ENCODE data around the gene LDHB. TPM values are rescaled to one million over a fixed set of nuclear protein-coding genes. Genes with fewer than 3 reads are reported as not detected.

Gene LDHB
- total and polyA plus RNA-seq, 9 of the 15 experiments (the other 6 are each of a cell fraction or from before 2014, with no cell fraction given): 743 to 2,680 (median 968) TPM

GRCh38 chr12:21600196-21600595 is 57.4 kb downstream of the LDHB start:
- Histone ChIP-seq H3K27ac (ENCODE audit: extremely low read depth, low read depth, low read length) (no peak overlapping the region), H3K36me3 (ENCODE audit: control insufficient read depth, insufficient read depth, low read length) (no peaks in the 10 kb centered on the region), H3K4me2 (ENCODE audit: insufficient read depth, low read length) (no peak overlapping the region), H3K9me1 (ENCODE audit: control insufficient read depth, insufficient read depth, low read length) (no peaks in the 10 kb centered on the region), H3K27me3 (ENCODE audit: control insufficient read depth in 2 of 2, insufficient read depth in 2 of 2, low read length in 2 of 2) (no peaks in the 10 kb centered on the region), H3K9ac (ENCODE audit: insufficient read depth in 1 of 2, low read depth in 2 of 2, low read length in 2 of 2) (no peak overlapping the region), H3K4me3 (no peak overlapping the region), H3K9me3 (replicated peaks; ENCODE audit: control insufficient read depth, insufficient read depth, low read depth, low read length) (no peaks in the 10 kb centered on the region), H3K79me2 (ENCODE audit: control insufficient read depth, insufficient read depth, low read length) (no peaks in the 10 kb centered on the region), H2AFZ (ENCODE audit: low read depth, low read length) (no peak overlapping the region), H3K4me1 (replicated peaks in 1 of 2; ENCODE audit: control insufficient read depth in 2 of 2, insufficient read depth in 2 of 2, low read length in 2 of 2) (no peaks in the 10 kb centered on the region), H4K20me1 (replicated peaks; ENCODE audit: control insufficient read depth, insufficient read depth, low read length) (no peaks in the 10 kb centered on the region)
- no peak for DNase-seq (ENCODE audit: extremely low read depth in 1 of 4, low spot score in 3 of 4)
- in situ Hi-C loops (cut with MboI) (no loop called here), intact Hi-C loops (cut with micrococcal nuclease) (no loop called here)
- ChIA-PET CTCF (ENCODE audit: low intra/inter-chr PET ratio) (no interaction called here), POLR2A (no interaction called here)
- WGBS (ENCODE audit: insufficient coverage, low coverage, missing lambda C conversion rate): 1% methylated on average over 5 of the region's 5 CpGs
- FAIRE-seq: no peak
- no peak for ATAC-seq
- no TSS peak for BruUV-seq (replicated peaks)
- TF ChIP-seq NUFIP1 (IDR thresholded peaks at IDR 0.05; ENCODE audit: partially characterized antibody) (no peak), GTF3C2 (IDR thresholded peaks at IDR 0.05; ENCODE audit: borderline replicate concordance, extremely low read depth, insufficient read length) (no peak), ARID3A (IDR thresholded peaks at IDR 0.05; ENCODE audit: borderline replicate concordance, low read depth, low read length) (no peak), PRMT5 (CRISPR knock-in tag; IDR thresholded peaks at IDR 0.05) (no peak), FIP1L1 (IDR thresholded peaks at IDR 0.05; ENCODE audit: low read depth, low read length, poor library complexity, severe bottlenecking) (no peak), ZC3H4 (CRISPR knock-in tag; IDR thresholded peaks at IDR 0.05; ENCODE audit: borderline replicate concordance) (no peak), SMARCB1 (IDR thresholded peaks at IDR 0.05; ENCODE audit: insufficient read length, low read depth) (no peak), ZBTB43 (CRISPR knock-in tag; IDR thresholded peaks at IDR 0.05) (no peak), ILK (tag; IDR thresholded peaks at IDR 0.05; ENCODE audit: borderline replicate concordance, low read depth) (no peak), BRD9 (IDR thresholded peaks at IDR 0.05; ENCODE audit: low read depth, partially characterized antibody) (no peak), ZNF41 (CRISPR knock-in tag; conservative IDR thresholded peaks at IDR 0.05) (no peak), KAT8 (IDR thresholded peaks at IDR 0.05; ENCODE audit: low read depth) (no peak), EGR1 (conservative IDR thresholded peaks at IDR 0.05) (no peak), TFAM (CRISPR knock-in tag; conservative IDR thresholded peaks at IDR 0.05) (no peak)
- TF ChIP-seq, protein P1, sequence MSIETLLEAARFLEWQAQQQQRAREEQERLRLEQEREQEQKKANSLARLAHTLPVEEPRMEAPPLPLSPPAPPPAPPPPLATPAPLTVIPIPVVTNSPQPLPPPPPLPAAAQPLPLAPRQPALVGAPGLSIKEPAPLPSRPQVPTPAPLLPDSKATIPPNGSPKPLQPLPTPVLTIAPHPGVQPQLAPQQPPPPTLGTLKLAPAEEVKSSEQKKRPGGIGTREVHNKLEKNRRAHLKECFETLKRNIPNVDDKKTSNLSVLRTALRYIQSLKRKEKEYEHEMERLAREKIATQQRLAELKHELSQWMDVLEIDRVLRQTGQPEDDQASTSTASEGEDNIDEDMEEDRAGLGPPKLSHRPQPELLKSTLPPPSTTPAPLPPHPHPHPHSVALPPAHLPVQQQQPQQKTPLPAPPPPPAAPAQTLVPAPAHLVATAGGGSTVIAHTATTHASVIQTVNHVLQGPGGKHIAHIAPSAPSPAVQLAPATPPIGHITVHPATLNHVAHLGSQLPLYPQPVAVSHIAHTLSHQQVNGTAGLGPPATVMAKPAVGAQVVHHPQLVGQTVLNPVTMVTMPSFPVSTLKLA (conservative IDR thresholded peaks at IDR 0.05): no peak
- TF ChIP-seq, protein P2, sequence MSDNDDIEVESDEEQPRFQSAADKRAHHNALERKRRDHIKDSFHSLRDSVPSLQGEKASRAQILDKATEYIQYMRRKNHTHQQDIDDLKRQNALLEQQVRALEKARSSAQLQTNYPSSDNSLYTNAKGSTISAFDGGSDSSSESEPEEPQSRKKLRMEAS (CRISPR knock-in tag; IDR thresholded peaks at IDR 0.05): no peak

Measured in K562 (cell line).